Immature natural killer cell (primary cell): ENCODE measurements around the gene ZNF319. TPM values are rescaled to one million over a fixed set of nuclear protein-coding genes. Genes with fewer than 3 reads are reported as not detected.
A peak's percentile ranks its signal among the peaks of the same experiment; 100 is the strongest.
"Not testable (repeated sequence)": the region's sequence is repeated elsewhere in the genome, so short reads cannot be mapped to it uniquely, and the experiment has no call there.

Source experiments
- DNase-seq, 3 donors: peaks; one replicate each; pipeline ENCODE4 v3.0.0; 2022; ENCODE audit warnings: mixed read lengths in 1 of 3
- H3K27ac Mint-ChIP-seq, 6 donors: one replicate each; pipeline ENCODE4 v1.8.0; 2020; ENCODE audit warnings: mixed read lengths in 6 of 6, mild to moderate bottlenecking in 5 of 6, inconsistent platforms in 4 of 6, moderate library complexity in 3 of 6
- H3K27me3 Mint-ChIP-seq, 3 donors: one replicate each; pipeline ENCODE4 v1.8.0; 2020 to 2021; ENCODE audit warnings: low read depth in 3 of 3, mild to moderate bottlenecking in 3 of 3, mixed read lengths in 3 of 3, moderate library complexity in 3 of 3, inconsistent platforms in 1 of 3
- H3K36me3 Mint-ChIP-seq, 3 donors: one replicate each; pipeline ENCODE4 v1.8.0; 2020; ENCODE audit warnings: mixed read lengths in 3 of 3, inconsistent platforms in 2 of 3, mild to moderate bottlenecking in 2 of 3
- H3K4me1 Mint-ChIP-seq, 2 donors: one replicate each; pipeline ENCODE4 v1.8.0; 2020; ENCODE audit warnings: inconsistent platforms in 2 of 2, mild to moderate bottlenecking in 2 of 2, mixed read lengths in 2 of 2, moderate library complexity in 1 of 2
- H3K4me3 Mint-ChIP-seq, 5 donors: one replicate each; pipeline ENCODE4 v1.8.0; 2020; ENCODE audit warnings: mild to moderate bottlenecking in 5 of 5, mixed read lengths in 5 of 5, inconsistent platforms in 3 of 5, moderate library complexity in 3 of 5
- H3K9me3 Mint-ChIP-seq, 6 donors: one replicate each; pipeline ENCODE4 v1.8.0; 2020; ENCODE audit warnings: mild to moderate bottlenecking in 6 of 6, mixed read lengths in 6 of 6, inconsistent platforms in 4 of 6, moderate library complexity in 3 of 6
- polyA plus RNA-seq, 3 donors: library from polyadenylated mRNA; unstranded; fragments of 300-500 nt; fragmentation: Illumina TruSeq; gene quantifications; one replicate each; pipeline ENCODE4 v1.2.3, GENCODE V29; 2021

The ZNF319 gene
- polyA plus RNA-seq, 3 donors from 2014 or later: 6.8 to 31.2 (median 10.3) TPM

- Mint-ChIP-seq H3K4me1 (peaks cover 38 to 69% of the 10 kb centered on the region in 2 donors), H3K36me3 (peaks cover 11 to 24% (median 16%) of the 10 kb centered on the region in 3 donors), H3K27ac (peak overlapping the region in 2 of 6 donors; percentile 3 to 52)
- H3K9me3 Mint-ChIP-seq, DNase-seq, H3K27me3 Mint-ChIP-seq, H3K4me3 Mint-ChIP-seq: not testable (repeated sequence)
Observed at GRCh38 chr16:58004736-58005135, 4.3 kb upstream of the ZNF319 start.

- no peaks in the 10 kb centered on the region for H3K9me3 Mint-ChIP-seq
- peaks cover 1 to 16% (median 6%) of the 10 kb centered on the region in 3 donors for H3K27me3 Mint-ChIP-seq
- peaks cover 14 to 22% (median 19%) of the 10 kb centered on the region in 3 donors for H3K36me3 Mint-ChIP-seq
- H3K4me1 Mint-ChIP-seq: peaks cover 55 to 75% of the 10 kb centered on the region in 2 donors
- H3K27ac Mint-ChIP-seq: peak overlapping the region in 3 of 6 donors; percentile 17 to 40 (median 24)
- DNase-seq: no peak
- peak overlapping the region; percentile 10 to 89 (median 38) for H3K4me3 Mint-ChIP-seq
Observed at GRCh38 chr16:58002936-58003335, 2.5 kb upstream of the ZNF319 start.

GRCh38 chr16:58002416-58002800 is 1.9 kb upstream of the ZNF319 start:
- Mint-ChIP-seq H3K4me3 (peak overlapping the region in 4 of 5 donors; percentile 18 to 89 (median 30)), H3K27ac (peak overlapping the region in 4 of 6 donors; percentile 60 to 92 (median 73)), H3K4me1 (peaks cover 60 to 78% of the 10 kb centered on the region in 2 donors)

GRCh38 chr16:58001781-58002415 is 1.4 kb upstream of the ZNF319 start:
- no peaks in the 10 kb centered on the region for H3K9me3 Mint-ChIP-seq
- peaks cover 11 to 25% (median 16%) of the 10 kb centered on the region in 3 donors for H3K36me3 Mint-ChIP-seq
- peaks cover 65 to 78% of the 10 kb centered on the region in 2 donors for H3K4me1 Mint-ChIP-seq
- peaks cover 1 to 19% (median 6%) of the 10 kb centered on the region in 3 donors for H3K27me3 Mint-ChIP-seq
- peak overlapping the region; percentile 89 to 94 (median 92) for H3K4me3 Mint-ChIP-seq
- DNase-seq: no peak
- H3K27ac Mint-ChIP-seq: peak overlapping the region; percentile 66 to 94 (median 88)

More at GRCh38 chr16:58002416-58002800, 1.9 kb upstream of the ZNF319 start:
- Mint-ChIP-seq H3K9me3 (no peaks in the 10 kb centered on the region), H3K36me3 (peaks cover 14 to 23% (median 19%) of the 10 kb centered on the region in 3 donors), H3K27me3 (peaks cover 1 to 16% (median 6%) of the 10 kb centered on the region in 3 donors)
- DNase-seq: no peak

GRCh38 chr16:58000706-58001676 is 519 bp upstream of the ZNF319 start, which contains the start of gene USB1:
TSS of gene USB1 (plus strand) at chr16:58001407. CDS start at chr16:58001484, 77 bp downstream.
- Mint-ChIP-seq H3K27ac (peak within 1 kb of the TSS; percentile 88 to 94 (median 91)), H3K27me3 (peaks cover 1 to 19% (median 6%) of the 10 kb centered on the region in 3 donors)

GRCh38 chr16:57999366-57999970 is 1.0 kb downstream of the ZNF319 start:
- DNase-seq: peak; percentile 20 to 46 (median 25)
- H3K9me3 Mint-ChIP-seq: no peaks in the 10 kb centered on the region
- peak overlapping the region; percentile 81 to 94 (median 88) for H3K4me3 Mint-ChIP-seq
- peaks cover 1 to 19% (median 6%) of the 10 kb centered on the region in 3 donors for H3K27me3 Mint-ChIP-seq
- H3K4me1 Mint-ChIP-seq: peaks cover 78% of the 10 kb centered on the region in 2 donors
- H3K36me3 Mint-ChIP-seq: peaks cover 7 to 21% (median 10%) of the 10 kb centered on the region in 3 donors
- peak overlapping the region; percentile 87 to 93 (median 90) for H3K27ac Mint-ChIP-seq

More at GRCh38 chr16:58000706-58001676, 519 bp upstream of the ZNF319 start, which contains the start of gene USB1:
- Mint-ChIP-seq H3K4me3 (peak within 1 kb of the TSS; percentile 89 to 94 (median 92)), H3K36me3 (peaks cover 7 to 21% (median 12%) of the 10 kb centered on the region in 3 donors), H3K9me3 (no peaks in the 10 kb centered on the region), H3K4me1 (peaks cover 70 to 77% of the 10 kb centered on the region in 2 donors)
- DNase-seq: peak; percentile 90 to 92 (median 91)

- peak overlapping the region; percentile 81 to 94 (median 88) for H3K4me3 Mint-ChIP-seq
- peaks cover 77 to 79% of the 10 kb centered on the region in 2 donors for H3K4me1 Mint-ChIP-seq
- H3K27ac Mint-ChIP-seq: peak overlapping the region; percentile 87 to 93 (median 90)
- peaks cover 1 to 19% (median 6%) of the 10 kb centered on the region in 3 donors for H3K27me3 Mint-ChIP-seq
- peaks cover 4 to 23% (median 8%) of the 10 kb centered on the region in 3 donors for H3K36me3 Mint-ChIP-seq
- DNase-seq: peak; percentile 27 to 32 (median 31)
- no peaks in the 10 kb centered on the region for H3K9me3 Mint-ChIP-seq
Observed at GRCh38 chr16:57998992-57999365, 1.5 kb downstream of the ZNF319 start.

- DNase-seq: peak; percentile 47 to 64 (median 63)
- H3K4me1 Mint-ChIP-seq: peaks cover 72 to 76% of the 10 kb centered on the region in 2 donors
- H3K4me3 Mint-ChIP-seq: peak overlapping the region; percentile 81 to 94 (median 88)
- peaks cover 1 to 19% (median 6%) of the 10 kb centered on the region in 3 donors for H3K27me3 Mint-ChIP-seq
- no peaks in the 10 kb centered on the region for H3K9me3 Mint-ChIP-seq
- H3K36me3 Mint-ChIP-seq: peaks cover 3 to 20% (median 6%) of the 10 kb centered on the region in 3 donors
- H3K27ac Mint-ChIP-seq: peak overlapping the region; percentile 87 to 93 (median 90)
Observed at GRCh38 chr16:57998486-57998885, 2.0 kb downstream of the ZNF319 start.

- H3K27ac Mint-ChIP-seq: peak overlapping the region; percentile 87 to 93 (median 90)
- peaks cover 1 to 19% (median 6%) of the 10 kb centered on the region in 3 donors for H3K27me3 Mint-ChIP-seq
- no peak for DNase-seq
- H3K9me3 Mint-ChIP-seq: no peaks in the 10 kb centered on the region
- peaks cover 3 to 20% (median 6%) of the 10 kb centered on the region in 3 donors for H3K36me3 Mint-ChIP-seq
- peaks cover 64 to 72% of the 10 kb centered on the region in 2 donors for H3K4me1 Mint-ChIP-seq
- H3K4me3 Mint-ChIP-seq: peak overlapping the region; percentile 81 to 94 (median 88)
Observed at GRCh38 chr16:57997528-57998265, 2.8 kb downstream of the ZNF319 start.

- peak overlapping the region in 4 of 6 donors; percentile 22 to 90 (median 71) for H3K27ac Mint-ChIP-seq
Observed at GRCh38 chr16:57997176-57997527, 3.3 kb downstream of the ZNF319 start.

GRCh38 chr16:57996406-57997175 is 3.9 kb downstream of the ZNF319 start:
- Mint-ChIP-seq H3K36me3 (peaks cover 3 to 20% (median 6%) of the 10 kb centered on the region in 3 donors), H3K4me1 (peaks cover 53 to 62% of the 10 kb centered on the region in 2 donors), H3K4me3 (peak overlapping the region in 1 of 5 donors; percentile 36), H3K9me3 (no peaks in the 10 kb centered on the region), H3K27me3 (peaks cover 1 to 19% (median 8%) of the 10 kb centered on the region in 3 donors), H3K27ac (peak overlapping the region in 4 of 6 donors; percentile 28 to 46 (median 34))
- DNase-seq: no peak

More at GRCh38 chr16:57997176-57997527, 3.3 kb downstream of the ZNF319 start:
- H3K9me3 Mint-ChIP-seq: no peaks in the 10 kb centered on the region
- no peak for DNase-seq
- peaks cover 59 to 68% of the 10 kb centered on the region in 2 donors for H3K4me1 Mint-ChIP-seq
- H3K27me3 Mint-ChIP-seq: peaks cover 1 to 19% (median 8%) of the 10 kb centered on the region in 3 donors
- peaks cover 3 to 20% (median 6%) of the 10 kb centered on the region in 3 donors for H3K36me3 Mint-ChIP-seq
- H3K4me3 Mint-ChIP-seq: peak overlapping the region in 3 of 5 donors; percentile 69 to 88 (median 69)
